HepG2 (cell line): Measurements from ENCODE around the gene TADA2A. TPM values are rescaled to one million over a fixed set of nuclear protein-coding genes. Genes with fewer than 3 reads are reported as not detected.

Source experiments
- SMAD1 ChIP-seq: sonication (generic); formaldehyde crosslinking; IDR thresholded peaks from 2 replicates; pipeline ENCODE4 v1.4.0; 2020; ENCODE audit warnings: missing genetic modification reagents, low read depth, mild to moderate bottlenecking, borderline replicate concordance
- SRSF4 ChIP-seq: fragments of 200-400 bp; formaldehyde crosslinking; IDR thresholded peaks from one replicate; pipeline ENCODE4 v1.6.1; 2018; ENCODE audit warnings: mild to moderate bottlenecking, low read depth, low read length, moderate library complexity; ENCODE audit not compliant: poor library complexity, severe bottlenecking
- TAF1 ChIP-seq: sonication (generic); formaldehyde crosslinking; IDR thresholded peaks from 2 replicates; pipeline ENCODE4 v1.4.0; 2020; ENCODE audit warnings: missing genetic modification reagents
- ZMYM2 ChIP-seq: sonication (generic); formaldehyde crosslinking; IDR thresholded peaks from 2 replicates; pipeline ENCODE4 v1.8.0; 2022; ENCODE audit warnings: mild to moderate bottlenecking, missing genetic modification reagents
- ZNF337 ChIP-seq: sonication (generic); formaldehyde crosslinking; IDR thresholded peaks from 2 replicates; pipeline ENCODE4 v1.5.1; 2020; ENCODE audit warnings: missing genetic modification reagents, low read depth, mild to moderate bottlenecking, borderline replicate concordance
- polyA plus RNA-seq, 8 experiments: library from polyadenylated mRNA; depleted of rRNA in 3 of 8; stranded (reverse) in 7 of 8; unstranded in 1 of 8; fragments of >200 nt; fragmentation: Illumina TruSeq in 4 of 8; extraction: Trizol in 4 of 8; gene quantifications; 2 replicates each; pipeline versions ENCODE4 v1.2.1 to v1.2.3, GENCODE V29; 2011 to 2016; ENCODE audit warnings: low read depth in 4 of 8, missing spikeins in 1 of 8, mixed read lengths in 1 of 8; ENCODE audit not compliant: insufficient read depth in 1 of 8
- total RNA-seq, 5 experiments: library from RNA; depleted of rRNA; stranded (reverse); fragments of >200 nt; fragmentation: Illumina TruSeq; extraction: Trizol; gene quantifications; 2 replicates each; pipeline ENCODE4 v1.2.3, GENCODE V29; 2016; ENCODE audit warnings: low read depth in 1 of 5
- TF ChIP-seq, protein P1 (sequence below): sonication (generic); formaldehyde crosslinking; IDR thresholded peaks from 2 replicates; pipeline ENCODE4 v1.5.1; 2020; ENCODE audit warnings: mild to moderate bottlenecking, missing genetic modification reagents
- TF ChIP-seq, protein P2 (sequence below): sonication (generic); formaldehyde crosslinking; IDR thresholded peaks from 2 replicates; pipeline ENCODE4 v1.4.0; 2020; ENCODE audit warnings: missing genetic modification reagents, mild to moderate bottlenecking, borderline replicate concordance

TADA2A gene
- total and polyA plus RNA-seq, 2 of the 13 experiments (the other 11 are each of a cell fraction or from before 2014, with no cell fraction given): 8.0 to 14.0 TPM

DNA sequence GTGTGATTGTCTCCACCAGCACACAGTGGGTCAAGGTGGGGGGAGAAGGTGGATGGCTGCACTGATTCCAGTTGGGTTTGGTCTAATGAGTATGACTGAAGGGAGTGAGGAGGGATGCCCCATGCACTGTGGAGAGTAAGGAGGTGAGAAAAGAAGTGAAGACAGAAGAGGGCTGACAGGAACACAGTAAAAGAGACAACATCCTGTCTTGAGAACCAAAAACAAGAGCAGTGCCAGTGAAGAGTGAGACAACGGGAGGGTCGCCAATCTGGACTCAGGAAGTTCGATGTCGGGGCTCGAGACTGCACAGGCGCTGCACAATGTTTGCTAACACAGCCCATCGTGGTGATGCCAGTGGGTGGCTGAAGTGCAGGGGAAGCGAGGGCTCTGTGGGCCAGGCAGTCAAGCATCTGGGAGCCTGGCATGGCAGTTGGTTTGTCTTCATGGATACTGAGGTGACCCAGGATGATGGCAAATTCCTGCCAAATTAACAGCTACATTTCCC, 117.1 kb downstream of the TADA2A start (continued):
- TF ChIP-seq, protein P1, sequence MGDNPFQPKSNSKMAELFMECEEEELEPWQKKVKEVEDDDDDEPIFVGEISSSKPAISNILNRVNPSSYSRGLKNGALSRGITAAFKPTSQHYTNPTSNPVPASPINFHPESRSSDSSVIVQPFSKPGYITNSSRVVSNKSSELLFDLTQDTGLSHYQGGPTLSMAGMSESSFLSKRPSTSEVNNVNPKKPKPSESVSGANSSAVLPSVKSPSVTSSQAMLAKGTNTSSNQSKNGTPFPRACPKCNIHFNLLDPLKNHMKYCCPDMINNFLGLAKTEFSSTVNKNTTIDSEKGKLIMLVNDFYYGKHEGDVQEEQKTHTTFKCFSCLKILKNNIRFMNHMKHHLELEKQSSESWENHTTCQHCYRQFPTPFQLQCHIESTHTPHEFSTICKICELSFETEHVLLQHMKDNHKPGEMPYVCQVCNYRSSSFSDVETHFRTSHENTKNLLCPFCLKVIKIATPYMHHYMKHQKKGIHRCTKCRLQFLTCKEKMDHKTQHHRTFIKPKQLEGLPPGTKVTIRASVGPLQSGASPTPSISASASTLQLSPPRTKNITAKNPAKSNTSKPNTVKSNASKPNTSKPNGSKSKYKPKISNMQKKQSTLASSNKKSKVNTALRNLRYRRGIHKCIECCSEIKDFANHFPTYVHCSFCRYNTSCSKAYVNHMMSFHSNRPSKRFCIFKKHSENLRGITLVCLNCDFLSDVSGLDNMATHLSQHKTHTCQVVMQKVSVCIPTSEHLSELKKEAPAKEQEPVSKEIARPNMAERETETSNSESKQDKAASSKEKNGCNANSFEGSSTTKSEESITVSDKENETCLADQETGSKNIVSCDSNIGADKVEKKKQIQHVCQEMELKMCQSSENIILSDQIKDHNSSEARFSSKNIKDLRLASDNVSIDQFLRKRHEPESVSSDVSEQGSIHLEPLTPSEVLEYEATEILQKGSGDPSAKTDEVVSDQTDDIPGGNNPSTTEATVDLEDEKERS: no peak
- no peak for TF ChIP-seq SRSF4
- TF ChIP-seq ZMYM2: no peak
- TF ChIP-seq, protein P2, sequence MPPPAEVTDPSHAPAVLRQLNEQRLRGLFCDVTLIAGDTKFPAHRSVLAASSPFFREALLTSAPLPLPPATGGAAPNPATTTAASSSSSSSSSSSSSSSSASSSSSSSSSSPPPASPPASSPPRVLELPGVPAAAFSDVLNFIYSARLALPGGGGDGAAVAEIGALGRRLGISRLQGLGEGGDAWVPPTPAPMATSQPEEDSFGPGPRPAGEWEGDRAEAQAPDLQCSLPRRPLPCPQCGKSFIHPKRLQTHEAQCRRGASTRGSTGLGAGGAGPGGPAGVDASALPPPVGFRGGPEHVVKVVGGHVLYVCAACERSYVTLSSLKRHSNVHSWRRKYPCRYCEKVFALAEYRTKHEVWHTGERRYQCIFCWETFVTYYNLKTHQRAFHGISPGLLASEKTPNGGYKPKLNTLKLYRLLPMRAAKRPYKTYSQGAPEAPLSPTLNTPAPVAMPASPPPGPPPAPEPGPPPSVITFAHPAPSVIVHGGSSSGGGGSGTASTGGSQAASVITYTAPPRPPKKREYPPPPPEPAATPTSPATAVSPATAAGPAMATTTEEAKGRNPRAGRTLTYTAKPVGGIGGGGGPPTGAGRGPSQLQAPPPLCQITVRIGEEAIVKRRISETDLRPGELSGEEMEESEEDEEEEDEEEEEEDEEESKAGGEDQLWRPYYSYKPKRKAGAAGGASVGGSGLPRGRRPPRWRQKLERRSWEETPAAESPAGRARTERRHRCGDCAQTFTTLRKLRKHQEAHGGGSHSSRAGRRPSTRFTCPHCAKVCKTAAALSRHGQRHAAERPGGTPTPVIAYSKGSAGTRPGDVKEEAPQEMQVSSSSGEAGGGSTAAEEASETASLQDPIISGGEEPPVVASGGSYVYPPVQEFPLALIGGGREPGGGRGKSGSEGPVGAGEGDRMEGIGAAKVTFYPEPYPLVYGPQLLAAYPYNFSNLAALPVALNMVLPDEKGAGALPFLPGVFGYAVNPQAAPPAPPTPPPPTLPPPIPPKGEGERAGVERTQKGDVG (CRISPR knock-in tag): no peak
- TF ChIP-seq ZNF337: no peak
- no peak for TF ChIP-seq TAF1
- no peak for TF ChIP-seq SMAD1 (CRISPR knock-in tag)
